Lower leg skin (tissue), 4 donors: ENCODE results near the gene OR6N2. TPM values are rescaled to one million over a fixed set of nuclear protein-coding genes. Genes with fewer than 3 reads are reported as not detected.

Source experiments
- DNase-seq, 2 donors: peaks; one replicate each; pipeline ENCODE4 v3.0.0-alpha.2; 2019; ENCODE audit warnings: low spot score in 2 of 2
- H3K4me3 ChIP-seq: fragments of 200-600 bp; sonication (generic); 2 replicates; pipeline ENCODE4 v1.5.1; 2017; ENCODE audit warnings: mild to moderate bottlenecking, low read depth; ENCODE audit not compliant: poor library complexity, severe bottlenecking
- CTCF ChIP-seq, 3 donors: fragments of 450-650 bp; IDR thresholded peaks; one replicate each; pipeline ENCODE4 v1.5.1; 2016; ENCODE audit warnings: antibody characterized with exemption in 3 of 3, mild to moderate bottlenecking in 3 of 3, moderate library complexity in 2 of 3
- POLR2A ChIP-seq, 2 donors: fragments of 450-650 bp; IDR thresholded peaks; one replicate each; pipeline ENCODE4 v1.6.1; 2016 to 2017; ENCODE audit warnings: antibody characterized with exemption in 2 of 2, mild to moderate bottlenecking in 1 of 2, moderate library complexity in 1 of 2
- WGBS, 2 donors: methylation state at CpG; one replicate each; pipeline ENCODE4 v1.1.5; 2018; 5-methylcytosine and 5-hydroxymethylcytosine counted together
- intact Hi-C: fragments of 100-400 bp; cut with DNase I; formaldehyde crosslinking; loops from one replicate; pipeline ENCODE4 v1.15.0; 2023; ENCODE audit warnings: low total_unique reads
- total RNA-seq, 4 donors: library from RNA; depleted of rRNA; stranded (reverse); fragments of >200 nt; gene quantifications; one replicate each; pipeline ENCODE4 v1.1.0, GENCODE V29; 2016

The OR6N2 gene
- total RNA-seq, 4 donors from 2014 or later: not detected

GRCh38 chr1:158752155-158752712, 28.8 kb downstream of the OR6N2 start:
- H3K4me3 ChIP-seq: no peak overlapping the region
- intact Hi-C loops: no loop called here
- WGBS, 2 donors: 91 to 94% methylated on average over 9 of the region's 9 CpGs
- DNase-seq: no peak
- TF ChIP-seq POLR2A (IDR thresholded peaks at IDR 0.05) (no peak), CTCF (IDR thresholded peaks at IDR 0.05) (no peak)

DNA sequence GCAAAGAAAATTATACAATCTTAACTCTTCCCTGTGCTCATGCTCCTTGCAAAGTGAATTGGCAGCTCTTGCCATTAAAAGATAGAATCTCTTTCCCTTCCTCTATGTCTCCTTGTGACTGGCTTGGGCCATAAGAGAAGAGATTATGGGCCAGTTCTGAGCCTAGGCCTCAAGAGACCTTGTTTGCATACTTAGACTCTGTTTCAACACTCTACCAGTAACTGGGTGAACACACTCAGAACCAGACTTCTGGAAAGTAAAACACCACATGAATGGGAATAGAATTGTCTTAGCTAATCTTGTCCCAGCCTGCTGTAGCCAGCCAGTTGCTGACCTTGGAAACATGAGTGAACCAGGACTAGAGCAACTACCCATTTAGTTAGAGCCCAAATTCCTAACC, 45.2 kb downstream of the OR6N2 start:
- no peak for DNase-seq
- TF ChIP-seq POLR2A (IDR thresholded peaks at IDR 0.05): no peak
- TF ChIP-seq CTCF (IDR thresholded peaks at IDR 0.05): no peak
- no peak overlapping the region for H3K4me3 ChIP-seq
- intact Hi-C loops: no loop called here

DNA sequence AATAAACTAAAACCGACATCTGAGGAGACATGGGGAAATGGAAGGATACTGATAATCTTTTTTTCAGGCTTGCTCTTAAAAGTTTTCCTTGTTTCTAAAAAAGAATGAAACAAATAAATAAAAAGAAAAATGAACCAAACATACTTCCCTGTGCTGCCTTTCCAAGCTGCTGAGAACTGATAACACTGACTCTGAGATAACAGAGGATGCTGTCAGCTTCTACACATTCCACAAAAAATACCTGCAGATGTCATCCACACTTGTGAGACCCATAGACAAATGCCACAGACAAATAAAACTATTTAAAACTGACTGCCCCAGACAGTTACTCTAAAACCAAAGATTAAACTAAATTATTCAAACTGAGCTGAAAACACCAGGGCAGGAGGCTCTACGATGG, 48.5 kb downstream of the OR6N2 start:
- no peak overlapping the region for H3K4me3 ChIP-seq
- WGBS, 2 donors: 62 to 68% methylated on average over 2 of the region's 2 CpGs
- TF ChIP-seq CTCF (IDR thresholded peaks at IDR 0.05) (no peak), POLR2A (IDR thresholded peaks at IDR 0.05) (no peak)
- no peak for DNase-seq
- intact Hi-C loops: no loop called here

GRCh38 chr1:158731707-158732106, 49.3 kb downstream of the OR6N2 start:
- TF ChIP-seq CTCF (IDR thresholded peaks at IDR 0.05) (no peak), POLR2A (IDR thresholded peaks at IDR 0.05) (no peak)
- intact Hi-C loops: no loop called here
- 71 to 85% methylated on average over 4 of the region's 4 CpGs for WGBS, 2 donors
- no peak overlapping the region for H3K4me3 ChIP-seq
- DNase-seq: no peak

GRCh38 chr1:158730453-158730852, 50.6 kb downstream of the OR6N2 start:
- WGBS, 2 donors: 62 to 78% methylated on average over 4 of the region's 4 CpGs
- no peak for DNase-seq
- intact Hi-C loops: no loop called here
- TF ChIP-seq CTCF (IDR thresholded peaks at IDR 0.05) (no peak), POLR2A (IDR thresholded peaks at IDR 0.05) (no peak)
- H3K4me3 ChIP-seq: no peak overlapping the region

DNA sequence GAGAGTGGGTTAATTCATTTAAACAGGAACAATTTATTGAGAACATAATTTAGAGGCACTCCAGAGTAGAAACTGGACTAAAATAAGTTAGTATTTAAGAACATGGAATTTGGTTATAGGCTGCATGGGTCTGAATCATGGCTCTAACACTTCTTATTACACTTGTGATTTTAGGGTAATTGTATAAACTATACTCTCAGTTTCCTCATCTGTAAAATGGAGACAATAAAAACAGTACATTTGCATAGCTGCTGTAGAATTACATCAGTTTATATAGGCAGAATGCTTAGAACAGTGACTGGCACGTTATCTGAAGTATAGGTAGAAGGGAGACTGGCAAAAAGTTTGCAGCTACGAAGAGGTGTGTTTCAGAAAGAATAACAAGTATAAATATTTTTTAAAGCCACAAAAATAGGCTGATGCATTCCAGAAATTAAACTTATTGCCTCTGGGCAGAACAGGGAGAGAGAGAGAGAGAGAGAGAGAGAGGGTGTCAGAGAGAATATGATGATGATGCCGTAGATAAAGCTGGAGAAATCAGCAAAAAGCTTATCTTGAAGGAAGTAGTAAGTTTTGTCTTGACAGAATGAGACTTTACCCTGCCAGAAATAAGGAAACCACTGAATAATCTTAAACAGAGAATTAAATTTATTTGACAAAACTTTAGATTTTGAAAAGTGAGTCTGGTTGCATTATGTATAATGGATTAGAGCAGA, 52.3 kb downstream of the OR6N2 start:
- WGBS, 2 donors: 37 to 41% methylated on average over 3 of the region's 3 CpGs
- H3K4me3 ChIP-seq: no peak overlapping the region
- no peak for TF ChIP-seq CTCF (IDR thresholded peaks at IDR 0.05)
- no peak for TF ChIP-seq POLR2A (IDR thresholded peaks at IDR 0.05)
- intact Hi-C loops: no loop called here
- no peak for DNase-seq
